ENCODE measurements around the gene CTNNA1. TPM values are rescaled to one million over a fixed set of nuclear protein-coding genes. Genes with fewer than 3 reads are reported as not detected.

The CTNNA1 gene
- total RNA-seq, 4 donors from 2014 or later, result 140 to 752 (median 389) TPM

GRCh38 chr5:138981131-138981530 lies 227.9 kb downstream of the CTNNA1 start:
- Histone ChIP-seq H3K27me3 (no peaks in the 10 kb centered on the region), H3K9me3 (no peaks in the 10 kb centered on the region), H3K36me3 (no peaks in the 10 kb centered on the region), H3K27ac (peak overlapping the region; percentile 9 to 19), H3K4me3 (no peak overlapping the region), H3K4me1 (no peaks in the 10 kb centered on the region)
- no peak for DNase-seq
- intact Hi-C loops (cut with DNase I; ENCODE audit: low total_unique reads), result no loop called here
- TF ChIP-seq POLR2A (IDR thresholded peaks at IDR 0.05), result no peak
- TF ChIP-seq, protein P1, sequence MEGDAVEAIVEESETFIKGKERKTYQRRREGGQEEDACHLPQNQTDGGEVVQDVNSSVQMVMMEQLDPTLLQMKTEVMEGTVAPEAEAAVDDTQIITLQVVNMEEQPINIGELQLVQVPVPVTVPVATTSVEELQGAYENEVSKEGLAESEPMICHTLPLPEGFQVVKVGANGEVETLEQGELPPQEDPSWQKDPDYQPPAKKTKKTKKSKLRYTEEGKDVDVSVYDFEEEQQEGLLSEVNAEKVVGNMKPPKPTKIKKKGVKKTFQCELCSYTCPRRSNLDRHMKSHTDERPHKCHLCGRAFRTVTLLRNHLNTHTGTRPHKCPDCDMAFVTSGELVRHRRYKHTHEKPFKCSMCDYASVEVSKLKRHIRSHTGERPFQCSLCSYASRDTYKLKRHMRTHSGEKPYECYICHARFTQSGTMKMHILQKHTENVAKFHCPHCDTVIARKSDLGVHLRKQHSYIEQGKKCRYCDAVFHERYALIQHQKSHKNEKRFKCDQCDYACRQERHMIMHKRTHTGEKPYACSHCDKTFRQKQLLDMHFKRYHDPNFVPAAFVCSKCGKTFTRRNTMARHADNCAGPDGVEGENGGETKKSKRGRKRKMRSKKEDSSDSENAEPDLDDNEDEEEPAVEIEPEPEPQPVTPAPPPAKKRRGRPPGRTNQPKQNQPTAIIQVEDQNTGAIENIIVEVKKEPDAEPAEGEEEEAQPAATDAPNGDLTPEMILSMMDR (IDR thresholded peaks at IDR 0.05), result no peak

DNA sequence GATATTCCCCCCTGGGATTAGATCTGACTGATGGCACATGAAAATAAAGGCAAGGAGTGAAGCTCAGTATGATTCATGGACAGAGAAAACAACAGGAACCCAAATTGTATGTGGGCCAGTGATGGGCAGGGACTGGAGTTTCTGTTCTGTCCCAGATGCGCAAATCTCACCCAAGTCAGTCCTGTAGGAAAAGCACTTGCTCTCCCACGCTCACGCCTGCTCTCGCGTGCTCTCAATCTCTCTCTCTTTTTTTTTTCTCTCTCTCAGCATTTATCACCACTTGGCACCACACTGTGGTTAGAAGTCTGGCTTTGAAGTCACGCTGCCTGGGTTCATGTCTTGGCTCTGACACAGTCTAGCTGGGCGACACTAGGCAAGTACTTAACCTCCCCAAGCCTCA lies 228.4 kb downstream of the CTNNA1 start:
- no peak for DNase-seq
- TF ChIP-seq, protein P1 (IDR thresholded peaks at IDR 0.05), result no peak
- TF ChIP-seq POLR2A (IDR thresholded peaks at IDR 0.05), result no peak
- Histone ChIP-seq H3K4me3 (no peak overlapping the region), H3K36me3 (no peaks in the 10 kb centered on the region), H3K27ac (peak overlapping the region; percentile 9 to 19), H3K27me3 (no peaks in the 10 kb centered on the region), H3K4me1 (no peaks in the 10 kb centered on the region), H3K9me3 (no peaks in the 10 kb centered on the region)
- intact Hi-C loops (cut with DNase I; ENCODE audit: low total_unique reads), result no loop called here

DNA sequence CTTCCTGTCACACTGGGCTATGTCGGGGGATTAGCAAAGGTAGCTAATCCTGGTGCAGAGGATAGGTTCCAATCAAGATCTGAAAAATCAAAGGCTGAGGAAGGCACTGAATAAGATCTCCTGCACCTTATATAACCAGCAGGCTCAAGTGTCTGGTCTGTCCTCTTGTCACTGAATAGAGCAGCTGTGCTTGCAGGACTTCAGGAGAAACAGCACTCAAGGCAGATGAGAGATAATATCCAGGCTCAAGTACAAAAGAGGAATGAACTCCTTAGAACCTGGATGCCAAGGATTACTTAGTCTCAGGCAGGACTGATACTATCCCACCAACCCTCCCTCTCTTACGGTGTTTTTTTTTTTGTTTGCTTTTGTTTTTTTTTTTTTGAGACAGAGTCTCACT lies 230.8 kb downstream of the CTNNA1 start:
- Histone ChIP-seq H3K27me3 (no peaks in the 10 kb centered on the region), H3K27ac (no peak overlapping the region), H3K36me3 (no peaks in the 10 kb centered on the region), H3K9me3 (no peaks in the 10 kb centered on the region), H3K4me3 (no peak overlapping the region), H3K4me1 (no peaks in the 10 kb centered on the region)
- no peak for TF ChIP-seq POLR2A (IDR thresholded peaks at IDR 0.05)
- TF ChIP-seq, protein P1 (IDR thresholded peaks at IDR 0.05), result no peak
- no peak for DNase-seq
- intact Hi-C loops (cut with DNase I; ENCODE audit: low total_unique reads), result no loop called here

Other genes starting within 250 kb of the CTNNA1 start
- 100 to 1,000 TPM in 2 of 4 donors, 10 to 100 TPM in 2; 40.9 to 129 (median 87.8) TPM for gene ETF1, start 210.2 kb upstream of the CTNNA1 start, total RNA-seq
- gene HSPA9, start 178.0 kb upstream of the CTNNA1 start, total RNA-seq, result 100 to 1,000 TPM; 128 to 254 (median 154) TPM
- 1 to 10 TPM in 1 of 4 donors, under 1 TPM in 2, not detected in 1; under 0.01 to 1.4 (median 0.55) TPM for gene LRRTM2, start 121.9 kb downstream of the CTNNA1 start, total RNA-seq